HepG2 (cell line): ENCODE data around the gene GGTLC2.
"Not testable (repeated sequence)": the region's sequence is repeated elsewhere in the genome, so short reads cannot be mapped to it uniquely, and the experiment has no call there.

Source experiments
- ADNP ChIP-seq: sonication (generic); formaldehyde crosslinking; IDR thresholded peaks from 2 replicates; pipeline ENCODE4 v1.4.0; 2020; ENCODE audit warnings: missing genetic modification reagents
- CTCF ChIP-seq: sonication (generic); formaldehyde crosslinking; IDR thresholded peaks from 2 replicates; pipeline ENCODE4 v1.5.0; 2020; ENCODE audit warnings: mild to moderate bottlenecking, missing genetic modification reagents, moderate library complexity
- TF ChIP-seq, protein P1 (sequence below): sonication (generic); formaldehyde crosslinking; IDR thresholded peaks from 2 replicates; pipeline ENCODE4 v1.4.0; 2020; ENCODE audit warnings: mild to moderate bottlenecking, low read depth, missing genetic modification reagents

- TF ChIP-seq, protein P1, sequence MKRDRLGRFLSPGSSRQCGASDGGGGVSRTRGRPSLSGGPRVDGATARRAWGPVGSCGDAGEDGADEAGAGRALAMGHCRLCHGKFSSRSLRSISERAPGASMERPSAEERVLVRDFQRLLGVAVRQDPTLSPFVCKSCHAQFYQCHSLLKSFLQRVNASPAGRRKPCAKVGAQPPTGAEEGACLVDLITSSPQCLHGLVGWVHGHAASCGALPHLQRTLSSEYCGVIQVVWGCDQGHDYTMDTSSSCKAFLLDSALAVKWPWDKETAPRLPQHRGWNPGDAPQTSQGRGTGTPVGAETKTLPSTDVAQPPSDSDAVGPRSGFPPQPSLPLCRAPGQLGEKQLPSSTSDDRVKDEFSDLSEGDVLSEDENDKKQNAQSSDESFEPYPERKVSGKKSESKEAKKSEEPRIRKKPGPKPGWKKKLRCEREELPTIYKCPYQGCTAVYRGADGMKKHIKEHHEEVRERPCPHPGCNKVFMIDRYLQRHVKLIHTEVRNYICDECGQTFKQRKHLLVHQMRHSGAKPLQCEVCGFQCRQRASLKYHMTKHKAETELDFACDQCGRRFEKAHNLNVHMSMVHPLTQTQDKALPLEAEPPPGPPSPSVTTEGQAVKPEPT (CRISPR knock-in tag) = not testable (repeated sequence)
- not testable (repeated sequence) for TF ChIP-seq ADNP, CTCF (CRISPR knock-in tag)
Measured at GRCh38 chr22:22686202-22687115, 42.0 kb downstream of the GGTLC2 start.
